ENCODE data around the gene CBX1. TPM values are rescaled to one million over a fixed set of nuclear protein-coding genes. Genes with fewer than 3 reads are reported as not detected.
A peak's percentile ranks its signal among the peaks of the same experiment; 100 is the strongest.

Gene CBX1
- total and polyA plus RNA-seq, 10 of the 15 experiments (the other 5 are each of a cell fraction or from before 2014, with no cell fraction given) = 11.8 to 99.2 (median 43.5) TPM

- Histone ChIP-seq H3K4me1 (ENCODE audit: control insufficient read depth, insufficient read depth, low read length) (peaks cover 27% of the 10 kb centered on the region), H3K9ac (ENCODE audit: control insufficient read depth, insufficient read depth, low read length) (no peak overlapping the region), H3K9me3 (replicated peaks; ENCODE audit: control insufficient read depth, insufficient read depth, low read length) (no peaks in the 10 kb centered on the region), H3K4me3 (peak overlapping the region; percentile 80), H3K27me3 (replicated peaks in 1 of 2; ENCODE audit: control insufficient read depth in 2 of 2, insufficient read depth in 2 of 2, low read length in 1 of 2) (no peaks in the 10 kb centered on the region; a peak in 2 of 4 replicates), H3K79me2 (ENCODE audit: control insufficient read depth, insufficient read depth, low read length) (no peaks in the 10 kb centered on the region), H3K4me2 (ENCODE audit: control insufficient read depth, insufficient read depth) (peak overlapping the region; percentile 100), H3K27ac (ENCODE audit: control insufficient read depth, insufficient read depth) (no peak overlapping the region), H2AFZ (ENCODE audit: control insufficient read depth, low read depth, low read length) (peak overlapping the region; percentile 25), H4K20me1 (ENCODE audit: control insufficient read depth, insufficient read depth) (peaks cover 5% of the 10 kb centered on the region; the same call in 1 of the 2 replicates), H3K36me3 (ENCODE audit: control insufficient read depth in 2 of 2, insufficient read depth in 2 of 2, low read length in 1 of 2) (no peaks in the 10 kb centered on the region)
- in situ Hi-C loops (cut with MboI) (no loop called here), intact Hi-C loops (cut with micrococcal nuclease; ENCODE audit: unreplicated experiment) (no loop called here)
- TF ChIP-seq REST (IDR thresholded peaks at IDR 0.05; ENCODE audit: low read depth, low read length) (no peak), PBX3 (IDR thresholded peaks at IDR 0.05; ENCODE audit: insufficient replicate concordance, low read depth, low read length) (peak; percentile 79), NFYB (IDR thresholded peaks at IDR 0.05; ENCODE audit: insufficient read depth, low read depth, low read length) (peak; percentile 47; the same call in 1 of the 2 replicates), EZH2 (IDR thresholded peaks at IDR 0.05; ENCODE audit: borderline replicate concordance, control insufficient read depth, low read depth, low read length) (no peak), CTCF (IDR thresholded peaks at IDR 0.05 in 2 of 3, conservative IDR thresholded peaks at IDR 0.05 in 1 of 3; ENCODE audit: control insufficient read depth in 2 of 3, extremely low read depth in 1 of 3, insufficient read depth in 1 of 3, low read depth in 3 of 3, low read length in 3 of 3) (peak in 2 of 3 experiments; percentile 10 to 28; a peak in 2 of 6 replicates), PKNOX1 (IDR thresholded peaks at IDR 0.05) (peak; percentile 83), ESRRA (IDR thresholded peaks at IDR 0.05; ENCODE audit: low read length) (no peak)
- SMC1A ChIA-PET (ENCODE audit: uncharacterized antibody, unreplicated experiment) = no interaction called here
- no peak for FAIRE-seq
- no peak for DNase-seq (ENCODE audit: low read depth, low spot score)
- CTCF ChIA-PET = interaction anchor here (1.1 kb wide), 1 partner anchor 10 kb away, joined by 3 read pairs; no protein-coding TSS in a partner anchor
- RAD21 ChIA-PET (ENCODE audit: unreplicated experiment) = no interaction called here
- WGBS (ENCODE audit: insufficient coverage, insufficient replicate concordance, low lambda C conversion rate, missing lambda C conversion rate) = 7% methylated on average over 43 of the region's 54 CpGs
- peak; percentile 22 for ATAC-seq
- no TSS peak for BruUV-seq (replicated peaks)
- POLR2A ChIA-PET = no interaction called here
Observed at GRCh38 chr17:48023400-48024148, 77.7 kb downstream of the CBX1 start.
